HG03108 (cell line): ENCODE measurements around the gene FN3K.

ENCODE experiments used
- ATAC-seq: cut with Tn5 transposase; IDR thresholded peaks from one replicate; pipeline ENCODE4 v1.9.1; 2021; ENCODE audit warnings: moderate library complexity; ENCODE audit not compliant: unreplicated experiment

The FN3K gene

DNA sequence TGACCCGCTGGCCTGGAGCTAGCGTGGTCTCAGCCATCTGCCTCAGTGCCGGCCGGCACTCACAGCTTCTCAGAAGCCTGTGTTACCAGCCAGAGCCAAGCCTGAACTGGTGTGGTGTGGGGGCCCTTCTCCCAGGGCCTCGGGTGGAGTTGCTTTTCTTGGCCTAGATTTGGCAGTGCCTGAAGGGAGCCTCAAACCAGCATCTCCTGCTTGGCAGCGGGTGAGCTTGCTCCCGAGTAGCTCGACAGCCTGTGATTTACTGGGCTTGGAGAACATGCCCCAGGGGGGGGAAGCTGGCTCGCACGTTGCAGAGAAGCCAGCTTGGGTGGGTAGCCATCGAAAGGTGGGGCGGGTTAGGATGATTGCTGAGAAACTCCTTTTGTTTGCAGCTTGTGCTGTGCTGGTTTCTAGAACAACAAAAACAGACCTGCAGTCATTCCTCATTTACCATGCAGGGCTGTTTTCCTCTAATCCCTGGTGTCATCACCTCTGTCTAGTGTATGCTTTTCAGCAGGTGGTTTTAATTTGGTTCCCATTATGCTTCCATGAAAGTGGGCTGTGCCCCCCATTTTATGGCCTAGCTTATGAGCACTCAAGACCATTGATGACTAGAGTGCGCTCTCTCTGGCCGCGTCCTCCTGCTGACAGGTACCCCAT is 58.7 kb downstream of the FN3K start:
- ATAC-seq = no peak

DNA sequence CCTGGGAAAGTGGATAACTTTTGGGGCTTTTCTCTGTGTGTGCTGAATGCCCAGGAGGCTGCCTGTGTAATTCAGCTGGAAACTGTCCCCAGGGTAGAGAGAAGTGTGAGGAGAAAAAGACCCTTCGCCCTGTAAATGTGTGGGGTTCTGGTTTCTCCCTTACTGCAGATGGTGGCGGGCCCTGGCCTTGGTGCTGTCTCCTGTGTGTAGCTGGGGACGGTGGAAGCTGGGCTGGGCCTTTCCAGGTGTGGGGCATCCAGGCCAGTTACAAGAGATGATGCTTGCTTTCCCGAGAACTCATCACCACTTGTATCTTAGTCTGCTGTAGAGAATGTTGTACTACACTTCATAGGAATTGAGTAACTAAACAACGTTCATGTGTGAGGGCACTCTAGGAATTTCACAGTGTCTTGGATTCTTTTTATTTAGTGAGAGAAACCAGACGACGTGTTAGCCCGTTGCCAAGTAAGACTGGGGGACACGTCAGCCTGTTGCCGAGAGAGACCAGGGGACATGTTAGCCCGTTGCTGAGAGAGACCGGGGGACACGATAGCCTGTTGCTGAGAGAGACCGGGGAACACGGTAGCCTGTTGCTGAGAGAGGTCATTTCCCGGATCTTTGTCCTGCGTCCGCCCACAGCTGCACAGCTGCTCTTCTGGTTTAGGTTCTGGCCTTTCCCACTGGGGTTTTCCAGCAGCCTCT is 59.5 kb downstream of the FN3K start:
- ATAC-seq = no peak

DNA sequence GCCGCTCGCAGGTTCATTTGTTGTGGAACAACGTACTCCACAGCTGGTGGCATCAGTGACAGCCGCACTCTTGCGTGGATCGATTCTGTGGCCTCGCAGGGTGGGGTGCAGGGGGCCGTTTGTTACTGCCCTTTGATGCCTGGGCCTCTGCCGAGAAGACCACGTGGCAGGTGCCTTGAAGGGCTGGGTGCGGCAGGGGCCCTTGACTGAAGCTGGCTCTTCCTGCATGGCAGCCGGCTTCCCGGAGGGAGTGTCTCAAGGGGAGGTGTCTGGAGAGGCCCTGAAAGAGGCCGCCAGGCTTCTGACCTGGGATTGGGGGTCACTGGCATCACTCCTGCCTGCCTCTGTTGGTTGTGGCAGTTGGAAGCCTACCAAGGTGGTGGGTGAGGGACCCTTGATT is 60.2 kb downstream of the FN3K start:
- no peak for ATAC-seq

DNA sequence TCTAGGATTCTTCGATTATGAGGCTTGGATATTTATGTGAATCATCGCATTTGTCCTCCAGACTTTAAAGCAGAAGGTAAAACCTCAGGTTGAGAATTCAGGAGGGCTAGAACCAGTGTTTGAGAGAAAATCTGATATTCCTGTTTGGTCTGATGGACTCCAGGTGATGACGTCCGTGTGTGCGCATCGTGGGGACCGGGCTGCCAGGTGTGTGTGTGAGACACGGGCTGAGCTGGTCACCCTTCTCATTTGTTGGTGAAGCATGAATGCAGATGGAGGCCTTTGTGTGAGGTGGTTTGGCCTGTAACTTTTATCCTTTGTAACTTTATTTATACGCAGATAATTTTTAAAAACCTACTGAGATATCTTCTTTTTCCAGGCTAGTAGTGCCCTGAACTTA is 61.6 kb downstream of the FN3K start:
- no peak for ATAC-seq

DNA sequence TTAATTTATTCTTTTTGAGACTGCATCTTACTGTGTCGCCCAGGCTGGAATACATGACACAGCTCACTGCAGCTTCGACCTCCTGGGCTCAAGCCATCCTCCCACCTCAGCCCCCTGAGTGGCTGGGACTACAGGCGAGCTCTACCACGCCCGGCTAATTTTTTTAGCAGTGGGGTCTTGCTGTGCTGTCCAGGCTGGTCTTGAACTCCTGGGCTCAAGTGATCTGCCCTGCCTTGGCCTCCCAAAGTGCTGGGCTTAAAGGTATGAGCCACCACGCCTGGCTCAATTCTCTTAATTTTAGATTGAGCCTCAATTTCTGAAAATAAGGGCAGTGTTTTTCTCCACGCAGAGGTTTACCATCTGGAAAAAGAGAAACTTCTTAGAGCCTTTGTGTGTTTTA is 63.3 kb downstream of the FN3K start:
- no peak for ATAC-seq

DNA sequence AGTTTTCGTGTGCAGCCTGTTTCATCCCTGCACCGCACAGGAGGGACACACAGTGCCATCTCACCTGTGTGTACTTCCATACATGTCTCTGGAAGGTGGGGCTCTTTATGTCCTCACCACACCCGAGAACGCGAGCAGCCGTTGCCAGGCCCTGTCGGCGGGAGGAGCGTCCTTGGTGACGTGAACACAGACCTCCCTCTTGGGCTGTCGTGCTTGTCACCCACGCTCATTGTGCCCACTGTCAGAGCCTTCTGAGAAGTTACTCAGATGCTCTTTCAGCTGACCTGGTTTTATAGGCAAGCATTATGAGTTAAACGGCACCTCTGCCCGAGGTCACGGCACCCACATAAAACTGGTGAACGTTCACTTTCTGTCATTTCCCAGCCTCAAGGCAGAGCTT is 64.2 kb downstream of the FN3K start:
- ATAC-seq = no peak
